GM12878 (cell line): Measurements from ENCODE around the gene SCAMP1. TPM values are rescaled to one million over a fixed set of nuclear protein-coding genes. Genes with fewer than 3 reads are reported as not detected.

Experiments
- ATF3 ChIP-seq: IDR thresholded peaks from 2 replicates; pipeline ENCODE4 v1.6.1; 2011; ENCODE audit warnings: low read depth, mild to moderate bottlenecking, low read length, moderate library complexity, borderline replicate concordance; ENCODE audit errors: extremely low read depth
- BMI1 ChIP-seq: fragments of 450-650 bp; IDR thresholded peaks from 2 replicates; pipeline ENCODE4 v1.6.1; 2016; ENCODE audit warnings: mild to moderate bottlenecking, moderate library complexity, borderline replicate concordance
- CHD2 ChIP-seq: IDR thresholded peaks from 2 replicates; pipeline ENCODE4 v1.6.1; 2011; ENCODE audit warnings: low read depth, low read length, improper control_type of control experiment, borderline replicate concordance
- CREB1 ChIP-seq: IDR thresholded peaks from 2 replicates; pipeline ENCODE4 v1.6.1; 2012; ENCODE audit warnings: low read depth, mild to moderate bottlenecking, inconsistent platforms
- E2F4 ChIP-seq: IDR thresholded peaks from 2 replicates; pipeline ENCODE4 v1.6.1; 2012; ENCODE audit warnings: low read depth, low read length, improper control_type of control experiment
- E2F8 ChIP-seq: fragments of 450-650 bp; IDR thresholded peaks from 2 replicates; pipeline ENCODE4 v1.6.1; 2018; ENCODE audit warnings: mild to moderate bottlenecking, low read depth, moderate library complexity; ENCODE audit not compliant: partially characterized antibody
- ELK1 ChIP-seq: IDR thresholded peaks from 2 replicates; pipeline ENCODE4 v1.6.1; 2012; ENCODE audit warnings: low read depth, low read length, improper control_type of control experiment
- EZH2 ChIP-seq: IDR thresholded peaks from 2 replicates; pipeline ENCODE4 v1.6.1; 2012; ENCODE audit warnings: low read depth, mild to moderate bottlenecking, control low read depth, inconsistent platforms, low read length, borderline replicate concordance; ENCODE audit not compliant: control insufficient read depth
- MEF2B ChIP-seq: fragments of 450-650 bp; IDR thresholded peaks from 2 replicates; pipeline ENCODE4 v1.6.1; 2018; ENCODE audit warnings: mild to moderate bottlenecking, moderate library complexity; ENCODE audit not compliant: partially characterized antibody, poor library complexity, severe bottlenecking
- MTA3 ChIP-seq: IDR thresholded peaks from 2 replicates; pipeline ENCODE4 v1.6.1; 2012; ENCODE audit warnings: low read length, inconsistent platforms, borderline replicate concordance
- PAX5 ChIP-seq: IDR thresholded peaks from 2 replicates; pipeline ENCODE4 v1.6.1; 2011; ENCODE audit warnings: low read depth, low read length, borderline replicate concordance
- RAD21 ChIP-seq: IDR thresholded peaks from 2 replicates; pipeline ENCODE4 v1.6.1; 2011; ENCODE audit warnings: mild to moderate bottlenecking, low read depth, low read length, moderate library complexity; ENCODE audit not compliant: insufficient read depth
- RBBP5 ChIP-seq: fragments of 200-600 bp; sonication (generic); conservative IDR thresholded peaks from 2 replicates; pipeline ENCODE4 v1.6.1; 2016
- SMAD5 ChIP-seq: IDR thresholded peaks from 2 replicates; pipeline ENCODE4 v1.6.1; 2016; ENCODE audit warnings: antibody characterized with exemption, low read depth
- SMC3 ChIP-seq: IDR thresholded peaks from 2 replicates; pipeline ENCODE4 v1.6.1; 2011; ENCODE audit warnings: low read length, improper control_type of control experiment, borderline replicate concordance
- STAT1 ChIP-seq: fragments of 450-650 bp; conservative IDR thresholded peaks from 2 replicates; pipeline ENCODE4 v1.6.1; 2014; ENCODE audit warnings: antibody characterized with exemption, mild to moderate bottlenecking
- SUPT20H ChIP-seq: IDR thresholded peaks from 2 replicates; pipeline ENCODE4 v1.6.1; 2011; ENCODE audit warnings: low read depth, mild to moderate bottlenecking, low read length, moderate library complexity, borderline replicate concordance; ENCODE audit not compliant: control insufficient read depth
- ZBTB40 ChIP-seq: fragments of 450-650 bp; IDR thresholded peaks from 2 replicates; pipeline ENCODE4 v1.6.1; 2016; ENCODE audit warnings: mild to moderate bottlenecking, moderate library complexity, borderline replicate concordance
- ZNF622 ChIP-seq: fragments of 450-650 bp; IDR thresholded peaks from 2 replicates; pipeline ENCODE4 v1.6.1; 2017; ENCODE audit warnings: mild to moderate bottlenecking, inconsistent platforms
- polyA plus RNA-seq, 11 experiments: library from polyadenylated mRNA; depleted of rRNA in 4 of 11; unstranded in 6 of 11; stranded (reverse) in 5 of 11; fragments of >200 nt; fragmentation: Nextera tagmentation in 4 of 11; fragmentation: Illumina TruSeq in 1 of 11; extraction: Ambion mirVana in 4 of 11; extraction: Trizol in 1 of 11; gene quantifications; 1 replicate in 1 of 11; 2 replicates in 10 of 11; pipeline versions ENCODE4 v1.2.1 to v1.2.3, GENCODE V29; 2011 to 2016; ENCODE audit warnings: inconsistent platforms in 2 of 11, missing spikeins in 2 of 11, low read depth in 1 of 11
- total RNA-seq, 4 experiments: library from RNA; depleted of rRNA in 3 of 4; stranded (reverse); fragments of >200 nt in 3 of 4; fragmentation: Illumina TruSeq in 1 of 4; extraction: Trizol in 1 of 4; gene quantifications; 2 replicates each; pipeline versions ENCODE4 v1.2.1 to v1.2.3, GENCODE V29; 2013 to 2021

Gene SCAMP1
- total and polyA plus RNA-seq, 10 of the 15 experiments (the other 5 are each of a cell fraction or from before 2014, with no cell fraction given), result 6.4 to 27.9 (median 20.0) TPM

- TF ChIP-seq RBBP5, result 0 out of 2 replicates have a peak, but pooled peaks have one; percentile 29
- TF ChIP-seq ZBTB40, result peak; percentile 62; the same call in 1 of the 2 replicates
- peak; percentile 85; the same call in 1 of the 2 replicates for TF ChIP-seq SMAD5
- TF ChIP-seq E2F8, result peak; percentile 30
- TF ChIP-seq STAT1, result peak; percentile 63; the same call in 1 of the 2 replicates
- TF ChIP-seq MTA3, result 0 out of 2 replicates have a peak, but pooled peaks have one; percentile 28
- TF ChIP-seq ZNF622, result no peak
- TF ChIP-seq SMC3, result peak; percentile 2; the same call in 1 of the 2 replicates
- TF ChIP-seq RAD21, result no peak
- no peak for TF ChIP-seq SUPT20H
- no peak for TF ChIP-seq ATF3
- TF ChIP-seq BMI1, result 0 out of 2 replicates have a peak, but pooled peaks have one; percentile 37
- TF ChIP-seq CREB1, result peak; percentile 54; the same call in 1 of the 2 replicates
- TF ChIP-seq MEF2B, result peak; percentile 65
- no peak for TF ChIP-seq E2F4
- peak; percentile 73 for TF ChIP-seq CHD2
- peak; percentile 51 for TF ChIP-seq ELK1
- peak; percentile 45; the same call in 1 of the 2 replicates for TF ChIP-seq PAX5
- TF ChIP-seq EZH2, result no peak
Measured at GRCh38 chr5:78359831-78360673, at the start of gene SCAMP1 (continued).
